ENCODE measurements around the gene THRSP. TPM values are rescaled to one million over a fixed set of nuclear protein-coding genes. Genes with fewer than 3 reads are reported as not detected.
"Not testable (repeated sequence)": the region's sequence is repeated elsewhere in the genome, so short reads cannot be mapped to it uniquely, and the experiment has no call there.

The THRSP gene
- total and polyA plus RNA-seq, 2 of the 4 experiments (the other 2 are of a cell fraction), result not detected

- no TSS peak for BruUV-seq (replicated peaks)
- POLR2A ChIA-PET (ENCODE audit: unreplicated experiment), result no interaction called here
- H2BK15ac ChIP-seq (ENCODE audit: low read depth, low read length), result no peak overlapping the region
- no peak overlapping the region for H3K23ac ChIP-seq (ENCODE audit: low read depth, low read length)
- no peak overlapping the region for H2BK20ac ChIP-seq (ENCODE audit: low read depth, low read length)
- H2AK5ac ChIP-seq (ENCODE audit: low read depth, low read length), result no peak overlapping the region
- H2AFZ ChIP-seq (replicated peaks; ENCODE audit: low read length, poor library complexity), result no peak overlapping the region
- no peak for TF ChIP-seq BHLHE40 (IDR thresholded peaks at IDR 0.05; ENCODE audit: low read depth, low read length)
- TF ChIP-seq, protein P1, sequence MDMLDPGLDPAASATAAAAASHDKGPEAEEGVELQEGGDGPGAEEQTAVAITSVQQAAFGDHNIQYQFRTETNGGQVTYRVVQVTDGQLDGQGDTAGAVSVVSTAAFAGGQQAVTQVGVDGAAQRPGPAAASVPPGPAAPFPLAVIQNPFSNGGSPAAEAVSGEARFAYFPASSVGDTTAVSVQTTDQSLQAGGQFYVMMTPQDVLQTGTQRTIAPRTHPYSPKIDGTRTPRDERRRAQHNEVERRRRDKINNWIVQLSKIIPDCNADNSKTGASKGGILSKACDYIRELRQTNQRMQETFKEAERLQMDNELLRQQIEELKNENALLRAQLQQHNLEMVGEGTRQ (IDR thresholded peaks at IDR 0.05; ENCODE audit: low read depth, low read length), result no peak
- CTCF ChIA-PET, result no interaction called here
- DNase-seq (no peak), ATAC-seq (ENCODE audit: low read depth) (no peak)
- no peaks in the 10 kb centered on the region for H3K9me3 ChIP-seq (ENCODE audit: control insufficient read depth, insufficient read depth, low read length)
- no peaks in the 10 kb centered on the region for H3K27me3 ChIP-seq (ENCODE audit: control insufficient read depth, insufficient read depth, low read length)
- no peak overlapping the region for H4K91ac ChIP-seq (ENCODE audit: insufficient read depth, low read depth, low read length)
- H3K9ac ChIP-seq (ENCODE audit: low read depth, low read length), result no peak overlapping the region
- no peak overlapping the region for H3K4ac ChIP-seq (ENCODE audit: low read depth, low read length)
- no peak overlapping the region for H3K18ac ChIP-seq (ENCODE audit: low read depth, low read length)
- no peak overlapping the region for H3K56ac ChIP-seq (ENCODE audit: extremely low read depth, insufficient read depth, low read length)
- H2BK5ac ChIP-seq (ENCODE audit: low read depth, low read length, poor library complexity, severe bottlenecking), result no peak overlapping the region
- no peak overlapping the region for H3K27ac ChIP-seq (ENCODE audit: insufficient read depth, low read length)
- H3K36me3 ChIP-seq (ENCODE audit: control insufficient read depth, insufficient read depth, low read length), result no peaks in the 10 kb centered on the region
- H3K4me3 ChIP-seq (ENCODE audit: insufficient read depth, low read depth, low read length), result no peak overlapping the region
- dilution Hi-C loops (cut with HindIII; ENCODE audit: low sequenced_read_pairs, unreplicated experiment), result no loop called here
- H3K9me1 ChIP-seq (ENCODE audit: insufficient read depth, low read length), result peaks cover 2% of the 10 kb centered on the region; the same call in 1 of the 2 replicates
- no peak overlapping the region for H2BK120ac ChIP-seq (ENCODE audit: low read depth, low read length)
- no peak overlapping the region for H4K5ac ChIP-seq (ENCODE audit: low read depth, low read length)
- H4K20me1 ChIP-seq (ENCODE audit: insufficient read depth, low read length), result peaks cover 8% of the 10 kb centered on the region
- no peak overlapping the region for H3K4me2 ChIP-seq (ENCODE audit: low read depth, low read length)
- in situ Hi-C loops (cut with MboI; ENCODE audit: low sequenced_read_pairs), result no loop called here
- no peak overlapping the region for H4K8ac ChIP-seq (ENCODE audit: low read depth in 2 of 2, low read length in 2 of 2)
- no peak overlapping the region for H3K14ac ChIP-seq (replicated peaks; ENCODE audit: low read depth, low read length)
- no peak overlapping the region for H2AK9ac ChIP-seq (replicated peaks; ENCODE audit: low read depth, low read length, poor library complexity)
- H3K4me1 ChIP-seq (ENCODE audit: control insufficient read depth, insufficient read depth, low read length), result peaks cover 2% of the 10 kb centered on the region; the same call in 1 of the 2 replicates
- intact Hi-C loops (cut with micrococcal nuclease), result no loop called here
- peaks cover 6 to 23% of the 10 kb centered on the region in 2 experiments for H3K79me1 ChIP-seq (ENCODE audit: low read depth in 1 of 2, low read length in 2 of 2)
- 78% methylated on average over 1 of the region's 4 CpGs; no CpG with 5 or more reads in 1 of the 2 experiments for WGBS, 2 experiments (ENCODE audit: extremely low coverage in 2 of 2, insufficient read length in 1 of 2)
Measured at GRCh38 chr11:78083021-78083420, 19.4 kb downstream of the THRSP start.

GRCh38 chr11:78084506-78084905, 20.8 kb downstream of the THRSP start:
- H2AK9ac ChIP-seq (replicated peaks; ENCODE audit: low read depth, low read length, poor library complexity); H3K27ac ChIP-seq (ENCODE audit: insufficient read depth, low read length); H4K8ac ChIP-seq (ENCODE audit: low read depth in 2 of 2, low read length in 2 of 2); H2BK15ac ChIP-seq (ENCODE audit: low read depth, low read length); H3K9me1 ChIP-seq (ENCODE audit: insufficient read depth, low read length); BruUV-seq (replicated peaks); H3K27me3 ChIP-seq (ENCODE audit: control insufficient read depth, insufficient read depth, low read length); H3K23ac ChIP-seq (ENCODE audit: low read depth, low read length); H4K5ac ChIP-seq (ENCODE audit: low read depth, low read length); H3K4me3 ChIP-seq (ENCODE audit: insufficient read depth, low read depth, low read length); H2BK20ac ChIP-seq (ENCODE audit: low read depth, low read length); H2BK120ac ChIP-seq (ENCODE audit: low read depth, low read length); H3K79me1 ChIP-seq (ENCODE audit: low read depth in 1 of 2, low read length in 2 of 2); intact Hi-C loops (cut with micrococcal nuclease); H3K9me3 ChIP-seq (ENCODE audit: control insufficient read depth, insufficient read depth, low read length); H3K56ac ChIP-seq (ENCODE audit: extremely low read depth, insufficient read depth, low read length); H4K91ac ChIP-seq (ENCODE audit: insufficient read depth, low read depth, low read length); ATAC-seq (ENCODE audit: low read depth); H3K14ac ChIP-seq (replicated peaks; ENCODE audit: low read depth, low read length); H3K36me3 ChIP-seq (ENCODE audit: control insufficient read depth, insufficient read depth, low read length); H2AK5ac ChIP-seq (ENCODE audit: low read depth, low read length); H3K4me1 ChIP-seq (ENCODE audit: control insufficient read depth, insufficient read depth, low read length); H4K20me1 ChIP-seq (ENCODE audit: insufficient read depth, low read length); in situ Hi-C loops (cut with MboI; ENCODE audit: low sequenced_read_pairs); H3K18ac ChIP-seq (ENCODE audit: low read depth, low read length); H3K4ac ChIP-seq (ENCODE audit: low read depth, low read length); H3K4me2 ChIP-seq (ENCODE audit: low read depth, low read length); H2BK5ac ChIP-seq (ENCODE audit: low read depth, low read length, poor library complexity, severe bottlenecking); dilution Hi-C loops (cut with HindIII; ENCODE audit: low sequenced_read_pairs, unreplicated experiment); H3K9ac ChIP-seq (ENCODE audit: low read depth, low read length): not testable (repeated sequence)
- POLR2A ChIA-PET (ENCODE audit: unreplicated experiment), result interaction anchor here (0.5 kb wide), 1 partner anchor 1037 kb away, joined by 3 read pairs; no protein-coding TSS in a partner anchor
- WGBS, 2 experiments (ENCODE audit: extremely low coverage in 2 of 2, insufficient read length in 1 of 2), result 87% methylated on average over 3 of the region's 8 CpGs; no CpG with 5 or more reads in 1 of the 2 experiments
- CTCF ChIA-PET, result interaction anchor here (0.6 kb wide), 1 partner anchor 1807 kb away, joined by 3 read pairs; no protein-coding TSS in a partner anchor
- DNase-seq, result peak; percentile 23
- peak overlapping the region; percentile 67 for H2AFZ ChIP-seq (replicated peaks; ENCODE audit: low read length, poor library complexity)

All from IMR-90 (cell line).